Small intestine (tissue), 4 donors: Measurements from ENCODE around the gene FBXL20. TPM values are rescaled to one million over a fixed set of nuclear protein-coding genes. Genes with fewer than 3 reads are reported as not detected.

ENCODE experiments used
- polyA plus RNA-seq, 4 donors: library from polyadenylated mRNA; stranded (reverse) in 3 of 4; unstranded in 1 of 4; fragments of 200-250 nt in 3 of 4; fragments of 120-200 nt in 1 of 4; gene quantifications; one replicate each; pipeline versions ENCODE4 v1.2.1 to v1.2.3, GENCODE V29; 2013
- donor health status: healthy with polysubstance abuse.
- donor health status: Bipolar disorder and iron deficiency.
- donor health status: healthy.

FBXL20 gene
- polyA plus RNA-seq, 4 donors: 1.9 to 10.4 (median 3.0) TPM

Other genes with a start within 250 kb of the FBXL20 start
- gene PLXDC1, start 250.0 kb downstream of the FBXL20 start, polyA plus RNA-seq: 10 to 100 TPM in 1 of 4 donors, 1 to 10 TPM in 3; 2.1 to 12.7 (median 3.4) TPM
- gene ARL5C, start 235.5 kb downstream of the FBXL20 start, polyA plus RNA-seq: under 1 TPM in 1 of 4 donors, not detected in 3; 0.06 TPM
- 1 to 10 TPM in 2 of 4 donors, under 1 TPM in 2; 0.45 to 3.7 (median 1.5) TPM for gene CACNB1, start 204.0 kb downstream of the FBXL20 start, polyA plus RNA-seq
- 1,000 to 10,000 TPM; 1,923 to 3,263 (median 2,767) TPM for gene RPL19, start 201.3 kb downstream of the FBXL20 start, polyA plus RNA-seq
- under 1 TPM in 2 of 4 donors, not detected in 2; 0.31 to 0.64 TPM for gene STAC2, start 175.7 kb downstream of the FBXL20 start, polyA plus RNA-seq
- 10 to 100 TPM in 2 of 4 donors, 1 to 10 TPM in 2; 4.5 to 27.5 (median 10.0) TPM for gene MED1, start 49.6 kb upstream of the FBXL20 start, polyA plus RNA-seq
- 10 to 100 TPM in 2 of 4 donors, 1 to 10 TPM in 2; 6.2 to 47.4 (median 11.3) TPM for gene CDK12, start 59.9 kb upstream of the FBXL20 start, polyA plus RNA-seq
- under 1 TPM in 3 of 4 donors, not detected in 1; 0.03 to 0.27 (median 0.04) TPM for gene NEUROD2, start 206.3 kb upstream of the FBXL20 start, polyA plus RNA-seq
- 100 to 1,000 TPM in 1 of 4 donors, 10 to 100 TPM in 3; 37.5 to 266 (median 45.8) TPM for gene PPP1R1B, start 225.3 kb upstream of the FBXL20 start, polyA plus RNA-seq
- 10 to 100 TPM; 56.0 to 80.2 (median 67.6) TPM for gene STARD3, start 235.5 kb upstream of the FBXL20 start, polyA plus RNA-seq